Measurements from ENCODE around the gene CHPF. TPM values are rescaled to one million over a fixed set of nuclear protein-coding genes. Genes with fewer than 3 reads are reported as not detected.

CHPF gene
- total and polyA plus RNA-seq, 2 donors (not counting 1 experiment from before 2014, with no cell fraction given), result 1.3 to 5.2 TPM

- DNase-seq, result no peak
- no peak overlapping the region for H3K9ac ChIP-seq (ENCODE audit: low read length)
- no peak for ATAC-seq (ENCODE audit: low read depth)
These were observed 21.2 kb downstream of the CHPF start for GRCh38 chr2:219522111-219523030.

More at GRCh38 chr2:219522111-219523030, 21.2 kb downstream of the CHPF start:
- peak overlapping the region; percentile 46 for H2AFZ ChIP-seq (ENCODE audit: insufficient read depth, low read depth, low read length, poor library complexity, severe bottlenecking)
- 3% methylated on average over 52 of the region's 70 CpGs for WGBS (ENCODE audit: insufficient coverage)
- no peaks in the 10 kb centered on the region for H3K36me3 ChIP-seq (replicated peaks in 1 of 2; ENCODE audit: control extremely low read depth in 1 of 2, control insufficient read depth in 1 of 2, extremely low read depth in 1 of 2, insufficient read depth in 2 of 2, low read length in 1 of 2)
- Mint-ChIP-seq H3K27ac (no peak overlapping the region), H3K27me3 (peaks cover 71% of the 10 kb centered on the region), H3K4me3 (peak overlapping the region; percentile 11), H3K9me3 (ENCODE audit: insufficient read depth) (no peaks in the 10 kb centered on the region), H3K4me1 (peaks cover 14% of the 10 kb centered on the region)
- CTCF ChIA-PET, result interaction anchor here (1.2 kb wide), 1 partner anchor 22 kb away, joined by 3 read pairs; no protein-coding TSS in a partner anchor
- no peak overlapping the region for H3K4me3 ChIP-seq (ENCODE audit: control extremely low read depth in 1 of 5, extremely low read depth in 1 of 5, insufficient read depth in 1 of 5, low read depth in 2 of 5, low read length in 4 of 5)
- POLR2A ChIA-PET, result no interaction called here
- peaks cover 10 to 17% of the 10 kb centered on the region in 2 donors for H3K4me1 ChIP-seq (ENCODE audit: control insufficient read depth in 2 of 2, insufficient read depth in 2 of 2, low read length in 2 of 2)
- intact Hi-C loops (cut with micrococcal nuclease), result no loop called here
- H4K20me1 ChIP-seq (ENCODE audit: control insufficient read depth, insufficient read depth, low read length, poor library complexity, severe bottlenecking), result no peaks in the 10 kb centered on the region
- no peaks in the 10 kb centered on the region for H3K79me2 ChIP-seq (ENCODE audit: control insufficient read depth, insufficient read depth, low read length)
- peaks cover 1 to 76% (median 36%) of the 10 kb centered on the region in 4 experiments for H3K27me3 ChIP-seq (replicated peaks in 1 of 4; ENCODE audit: control extremely low read depth in 1 of 4, control insufficient read depth in 3 of 4, insufficient read depth in 4 of 4, low read length in 3 of 4)
- TF ChIP-seq EZH2 (IDR thresholded peaks at IDR 0.05; ENCODE audit: borderline replicate concordance, insufficient read depth, low read depth, low read length, poor library complexity, severe bottlenecking) (peak; percentile 69), CTCF (IDR thresholded peaks at IDR 0.05) (no peak)
- peaks cover 0 to 8% (median 0%) of the 10 kb centered on the region in 3 donors for H3K9me3 ChIP-seq (ENCODE audit: control extremely low read depth in 1 of 3, control insufficient read depth in 2 of 3, insufficient read depth in 1 of 3, low read length in 2 of 3)
- no peak overlapping the region for H3K27ac ChIP-seq (ENCODE audit: low read length in 2 of 2)
- H3K4me2 ChIP-seq (replicated peaks; ENCODE audit: low read depth, low read length, poor library complexity, severe bottlenecking), result peak overlapping the region; percentile 66

Measured in B cell (primary cell).